Mesendoderm (in vitro differentiated cells): Measurements from ENCODE around the gene CRYBG1.

ENCODE experiments used
- DNase-seq: peaks from one replicate; pipeline ENCODE4 v3.0.0; 2013
- H2AK5ac ChIP-seq: 2 replicates; pipeline ENCODE4 v1.6.1; 2013; ENCODE audit warnings: low read length, inconsistent platforms
- H2BK120ac ChIP-seq: 2 replicates; pipeline ENCODE4 v1.6.1; 2013; ENCODE audit warnings: low read depth, mild to moderate bottlenecking, low read length, moderate library complexity, mixed read lengths
- H2BK15ac ChIP-seq: replicated peaks from 2 replicates; pipeline ENCODE4 v1.6.1; 2013; ENCODE audit warnings: low read depth, mild to moderate bottlenecking, moderate library complexity
- H2BK5ac ChIP-seq: 2 replicates; pipeline ENCODE4 v1.6.1; 2013; ENCODE audit warnings: low read length, inconsistent platforms
- H3K18ac ChIP-seq: 2 replicates; pipeline ENCODE4 v1.6.1; 2013; ENCODE audit warnings: mild to moderate bottlenecking, low read length, mixed read lengths
- H3K23ac ChIP-seq: one replicate; pipeline ENCODE4 v1.6.1; 2013; ENCODE audit warnings: low read length
- H3K27ac ChIP-seq: 2 replicates; pipeline ENCODE4 v1.5.1; 2013; ENCODE audit warnings: low read depth, mild to moderate bottlenecking, inconsistent platforms, low read length, moderate library complexity
- H3K27me3 ChIP-seq: 2 replicates; pipeline ENCODE4 v1.6.1; 2013; ENCODE audit warnings: low read length, control low read depth, mild to moderate bottlenecking, inconsistent platforms; ENCODE audit not compliant: insufficient read depth, poor library complexity
- H3K36me3 ChIP-seq: 2 replicates; pipeline ENCODE4 v1.6.1; 2013; ENCODE audit warnings: low read length, inconsistent platforms; ENCODE audit not compliant: control insufficient read depth, insufficient read depth
- H3K4ac ChIP-seq: one replicate; pipeline ENCODE4 v1.6.1; 2013; ENCODE audit warnings: low read depth, mild to moderate bottlenecking, low read length, moderate library complexity
- H3K4me1 ChIP-seq: 2 replicates; pipeline ENCODE4 v1.6.1; 2013; ENCODE audit warnings: low read depth, low read length, inconsistent platforms; ENCODE audit not compliant: control insufficient read depth
- H3K4me2 ChIP-seq: 2 replicates; pipeline ENCODE4 v1.6.1; 2013; ENCODE audit warnings: low read length
- H3K4me3 ChIP-seq: 2 replicates; pipeline ENCODE4 v1.5.1; 2013; ENCODE audit warnings: mild to moderate bottlenecking, low read length
- H3K56ac ChIP-seq: one replicate; pipeline ENCODE4 v1.6.1; 2013; ENCODE audit warnings: low read length
- H3K79me1 ChIP-seq: 2 replicates; pipeline ENCODE4 v1.6.1; 2013; ENCODE audit warnings: low read length, inconsistent platforms
- H3K79me2 ChIP-seq: 2 replicates; pipeline ENCODE4 v1.6.1; 2013; ENCODE audit warnings: mild to moderate bottlenecking, low read length; ENCODE audit not compliant: control insufficient read depth, insufficient read depth
- H3K9ac ChIP-seq: 2 replicates; pipeline ENCODE4 v1.6.1; 2013; ENCODE audit warnings: low read length, inconsistent platforms
- H4K5ac ChIP-seq: one replicate; pipeline ENCODE4 v1.6.1; 2013; ENCODE audit warnings: low read length
- H4K8ac ChIP-seq: one replicate; pipeline ENCODE4 v1.6.1; 2013; ENCODE audit warnings: low read depth, mild to moderate bottlenecking, control low read depth, low read length, moderate library complexity
- WGBS: extraction: QIAGEN DNeasy Blood & Tissue Kit; methylation state at CpG from one replicate; pipeline ENCODE4 v1.1.7; 2013; ENCODE audit warnings: low lambda C conversion rate, missing lambda C conversion rate; ENCODE audit not compliant: insufficient coverage; ENCODE audit errors: extremely low coverage; 5-methylcytosine and 5-hydroxymethylcytosine counted together

The CRYBG1 gene

DNA sequence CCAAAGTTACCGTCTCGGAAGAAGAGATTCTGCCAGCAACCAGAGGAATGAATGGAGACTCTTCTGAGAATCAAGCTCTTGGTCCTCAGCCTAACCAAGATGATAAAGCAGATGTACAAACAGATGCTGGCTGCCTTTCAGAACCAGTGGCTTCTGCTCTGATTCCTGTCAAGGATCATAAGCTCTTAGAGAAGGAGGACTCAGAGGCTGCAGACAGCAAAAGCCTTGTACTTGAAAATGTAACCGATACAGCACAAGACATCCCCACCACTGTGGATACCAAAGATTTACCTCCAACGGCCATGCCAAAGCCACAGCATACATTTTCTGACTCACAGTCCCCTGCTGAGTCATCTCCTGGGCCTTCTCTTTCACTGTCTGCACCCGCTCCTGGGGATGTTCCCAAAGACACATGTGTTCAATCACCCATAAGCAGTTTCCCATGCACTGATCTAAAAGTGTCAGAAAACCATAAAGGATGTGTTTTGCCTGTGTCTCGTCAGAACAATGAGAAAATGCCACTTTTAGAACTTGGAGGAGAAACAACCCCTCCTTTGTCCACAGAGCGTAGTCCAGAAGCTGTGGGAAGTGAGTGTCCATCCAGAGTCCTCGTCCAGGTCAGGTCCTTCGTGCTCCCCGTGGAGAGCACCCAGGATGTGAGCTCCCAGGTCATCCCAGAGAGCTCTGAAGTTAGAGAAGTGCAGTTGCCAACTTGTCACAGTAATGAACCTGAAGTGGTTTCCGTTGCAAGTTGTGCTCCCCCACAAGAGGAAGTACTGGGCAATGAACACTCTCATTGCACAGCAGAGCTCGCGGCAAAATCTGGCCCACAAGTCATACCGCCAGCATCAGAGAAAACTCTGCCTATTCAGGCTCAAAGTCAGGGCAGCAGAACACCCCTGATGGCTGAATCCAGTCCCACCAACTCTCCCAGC is 159.2 kb downstream of the CRYBG1 start:
- Histone ChIP-seq H3K27ac (no peak overlapping the region), H3K4ac (no peak overlapping the region), H3K79me2 (no peaks in the 10 kb centered on the region), H2BK120ac (no peak overlapping the region), H3K56ac (no peak overlapping the region), H3K9ac (no peak overlapping the region), H2AK5ac (no peak overlapping the region), H2BK15ac (no peak overlapping the region), H2BK5ac (no peak overlapping the region), H3K36me3 (no peaks in the 10 kb centered on the region), H3K4me3 (no peak overlapping the region), H4K8ac (no peak overlapping the region), H4K5ac (no peak overlapping the region), H3K23ac (no peak overlapping the region), H3K27me3 (no peaks in the 10 kb centered on the region), H3K18ac (no peak overlapping the region), H3K4me2 (no peak overlapping the region), H3K4me1 (no peaks in the 10 kb centered on the region), H3K79me1 (no peaks in the 10 kb centered on the region)
- no peak for DNase-seq
- WGBS: no CpG with 5 or more reads among the region's 14 CpGs

DNA sequence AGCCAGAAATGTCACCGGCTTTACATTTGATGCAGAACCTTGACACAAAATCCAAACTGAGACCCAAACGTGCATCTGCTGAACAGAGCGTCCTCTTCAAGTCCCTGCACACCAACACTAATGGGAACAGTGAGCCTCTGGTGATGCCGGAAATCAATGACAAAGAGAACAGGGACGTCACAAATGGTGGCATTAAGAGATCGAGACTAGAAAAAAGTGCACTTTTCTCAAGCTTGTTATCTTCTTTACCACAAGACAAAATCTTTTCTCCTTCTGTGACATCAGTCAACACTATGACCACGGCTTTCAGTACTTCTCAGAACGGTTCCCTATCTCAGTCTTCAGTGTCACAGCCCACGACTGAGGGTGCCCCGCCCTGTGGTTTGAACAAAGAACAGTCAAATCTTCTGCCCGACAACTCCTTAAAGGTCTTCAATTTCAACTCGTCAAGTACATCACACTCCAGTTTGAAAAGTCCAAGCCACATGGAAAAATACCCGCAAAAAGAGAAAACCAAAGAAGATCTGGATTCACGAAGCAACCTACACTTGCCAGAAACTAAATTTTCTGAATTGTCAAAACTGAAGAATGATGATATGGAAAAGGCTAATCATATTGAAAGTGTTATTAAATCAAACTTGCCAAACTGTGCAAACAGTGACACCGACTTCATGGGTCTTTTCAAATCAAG is 160.3 kb downstream of the CRYBG1 start:
- Histone ChIP-seq H2AK5ac (no peak overlapping the region), H3K4me1 (no peaks in the 10 kb centered on the region), H3K27ac (no peak overlapping the region), H3K79me1 (no peaks in the 10 kb centered on the region), H3K23ac (peak overlapping the region; percentile 30), H3K4ac (no peak overlapping the region), H3K79me2 (no peaks in the 10 kb centered on the region), H3K56ac (no peak overlapping the region), H4K5ac (no peak overlapping the region), H3K4me3 (no peak overlapping the region), H3K27me3 (no peaks in the 10 kb centered on the region), H3K4me2 (no peak overlapping the region), H2BK15ac (no peak overlapping the region), H3K36me3 (no peaks in the 10 kb centered on the region), H4K8ac (no peak overlapping the region), H3K18ac (no peak overlapping the region), H2BK5ac (no peak overlapping the region), H3K9ac (no peak overlapping the region), H2BK120ac (no peak overlapping the region)
- no peak for DNase-seq
- no CpG with 5 or more reads among the region's 15 CpGs for WGBS

DNA sequence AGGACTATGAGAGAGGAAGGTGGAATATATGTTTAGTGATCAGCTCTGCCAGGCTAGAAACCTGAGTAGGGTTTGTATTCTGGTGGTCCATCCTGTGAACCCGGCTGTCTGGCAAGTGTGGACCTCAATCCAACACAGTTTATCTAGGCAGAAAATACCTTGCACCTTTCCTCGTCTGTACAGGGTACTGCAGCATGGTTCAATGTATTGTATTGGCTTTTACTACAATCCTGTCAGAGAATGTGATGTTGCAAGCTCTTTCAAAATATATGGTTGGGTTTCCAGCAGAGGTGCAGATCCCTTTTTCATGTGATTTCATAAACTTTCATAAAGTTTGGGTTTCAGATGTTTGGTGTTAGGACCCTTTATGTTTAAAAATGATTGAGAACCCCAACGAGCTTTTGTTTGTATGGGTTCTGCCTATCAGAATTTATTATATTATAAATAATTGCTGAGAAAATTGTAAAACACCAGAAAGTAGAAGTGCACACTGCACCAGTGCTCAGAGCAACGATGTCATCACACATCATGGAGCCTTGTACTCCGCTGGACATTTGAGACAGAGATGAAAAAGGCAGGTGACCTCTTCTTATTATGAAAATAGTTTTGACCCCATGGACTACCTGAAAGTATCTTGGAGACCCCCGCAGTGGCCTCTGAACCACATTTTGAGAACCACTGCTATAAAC is 162.2 kb downstream of the CRYBG1 start:
- H3K27me3 ChIP-seq: no peaks in the 10 kb centered on the region

DNA sequence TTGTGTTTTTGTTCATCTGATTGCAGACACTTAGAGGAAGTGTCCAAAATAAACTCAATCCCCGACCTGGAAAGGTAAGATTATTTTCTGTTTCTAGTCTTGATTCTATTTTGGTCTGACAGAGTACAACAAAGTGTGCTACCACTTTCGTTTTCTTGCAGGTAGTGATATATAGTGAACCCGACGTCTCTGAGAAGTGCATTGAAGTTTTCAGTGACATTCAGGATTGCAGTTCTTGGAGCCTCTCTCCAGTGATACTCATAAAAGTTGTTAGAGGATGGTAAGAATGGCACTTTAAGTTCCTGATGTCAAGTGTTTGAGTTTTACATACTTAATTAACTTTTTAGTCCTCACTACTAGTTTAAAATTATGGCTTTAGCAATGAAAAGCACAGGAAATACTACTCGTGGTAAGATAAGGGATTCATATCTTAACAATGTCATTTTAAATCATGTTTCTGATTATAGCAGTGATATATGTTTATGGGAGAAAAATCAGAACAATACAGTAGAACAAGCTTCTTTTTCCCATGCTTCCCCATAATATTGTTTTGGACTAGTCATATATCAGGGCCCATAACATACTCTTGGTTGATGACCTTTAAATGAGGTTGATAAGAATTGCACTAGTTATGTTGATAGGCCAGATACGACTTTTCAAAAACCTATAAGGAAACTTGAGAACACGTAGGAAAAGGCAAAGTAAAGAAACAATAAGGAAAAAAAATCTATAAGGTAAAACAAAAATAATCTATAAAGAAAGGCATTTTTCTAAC is 164.8 kb downstream of the CRYBG1 start:
- WGBS: no CpG with 5 or more reads among the region's 7 CpGs
- Histone ChIP-seq H3K56ac (no peak overlapping the region), H4K8ac (no peak overlapping the region), H2AK5ac (no peak overlapping the region), H3K36me3 (no peaks in the 10 kb centered on the region), H3K79me2 (no peaks in the 10 kb centered on the region), H2BK15ac (no peak overlapping the region), H3K27ac (no peak overlapping the region), H3K4me3 (no peak overlapping the region), H3K23ac (no peak overlapping the region), H2BK120ac (no peak overlapping the region), H3K79me1 (no peaks in the 10 kb centered on the region), H4K5ac (no peak overlapping the region), H3K9ac (no peak overlapping the region), H3K4ac (no peak overlapping the region), H3K27me3 (no peaks in the 10 kb centered on the region), H2BK5ac (no peak overlapping the region), H3K18ac (no peak overlapping the region), H3K4me2 (no peak overlapping the region), H3K4me1 (no peaks in the 10 kb centered on the region)
- DNase-seq: no peak

More for the DNA sequence above, 162.2 kb downstream of the CRYBG1 start:
- H4K5ac ChIP-seq: no peak overlapping the region
- H3K4ac ChIP-seq: no peak overlapping the region
- no peaks in the 10 kb centered on the region for H3K4me1 ChIP-seq
- H3K9ac ChIP-seq: no peak overlapping the region
- H3K27ac ChIP-seq: no peak overlapping the region
- no peak overlapping the region for H4K8ac ChIP-seq
- H3K56ac ChIP-seq: no peak overlapping the region
- H3K79me2 ChIP-seq: no peaks in the 10 kb centered on the region
- no CpG with 5 or more reads among the region's 6 CpGs for WGBS
- peak overlapping the region; percentile 45 for H2BK120ac ChIP-seq
- H2BK5ac ChIP-seq: no peak overlapping the region
- H2BK15ac ChIP-seq: no peak overlapping the region
- no peak overlapping the region for H2AK5ac ChIP-seq
- no peaks in the 10 kb centered on the region for H3K36me3 ChIP-seq
- no peaks in the 10 kb centered on the region for H3K79me1 ChIP-seq
- H3K4me3 ChIP-seq: no peak overlapping the region
- no peak for DNase-seq
- H3K4me2 ChIP-seq: no peak overlapping the region
- H3K18ac ChIP-seq: no peak overlapping the region
- H3K23ac ChIP-seq: no peak overlapping the region

DNA sequence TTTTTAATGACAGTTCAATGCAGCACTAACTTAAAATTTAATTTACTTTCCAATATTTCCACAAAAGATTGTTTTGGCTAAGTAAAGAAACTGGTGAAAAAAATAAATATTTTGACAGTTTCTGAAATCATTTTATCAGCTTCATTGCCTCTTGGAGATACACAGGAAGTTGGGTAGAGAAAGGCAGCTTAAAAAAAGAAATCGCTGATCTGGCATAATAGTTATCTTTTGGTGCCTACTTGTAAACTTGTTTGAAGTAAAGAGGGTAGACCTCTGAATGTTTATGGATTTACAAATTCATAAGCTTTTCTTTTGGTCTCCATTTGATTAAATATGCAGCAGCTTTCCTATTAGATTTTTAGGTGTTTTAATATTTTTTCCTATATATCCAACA is 165.4 kb downstream of the CRYBG1 start:
- WGBS: no CpG with 5 or more reads among the region's 1 CpG
- no peak overlapping the region for H4K5ac ChIP-seq
- no peak overlapping the region for H3K9ac ChIP-seq
- no peak overlapping the region for H3K4ac ChIP-seq
- no peaks in the 10 kb centered on the region for H3K27me3 ChIP-seq
- no peak overlapping the region for H2BK120ac ChIP-seq
- H3K4me3 ChIP-seq: no peak overlapping the region
- H3K36me3 ChIP-seq: no peaks in the 10 kb centered on the region
- no peak overlapping the region for H3K18ac ChIP-seq
- no peak for DNase-seq
- H3K56ac ChIP-seq: no peak overlapping the region
- no peak overlapping the region for H2AK5ac ChIP-seq
- H3K79me1 ChIP-seq: no peaks in the 10 kb centered on the region
- no peaks in the 10 kb centered on the region for H3K4me1 ChIP-seq
- no peak overlapping the region for H4K8ac ChIP-seq
- H3K27ac ChIP-seq: no peak overlapping the region
- H3K23ac ChIP-seq: no peak overlapping the region
- no peaks in the 10 kb centered on the region for H3K79me2 ChIP-seq
- H3K4me2 ChIP-seq: no peak overlapping the region
- H2BK15ac ChIP-seq: no peak overlapping the region
- H2BK5ac ChIP-seq: no peak overlapping the region
